NCI-H446 treated with DMSO at 0.1 percent for 48 hours (cell line): Measurements from ENCODE around the gene ACTR8.

Experiments
- DNase-seq: peaks from one replicate; lab custom pipeline; 2025; lab: John Stamatoyannopoulos, UW

ACTR8 gene

DNA sequence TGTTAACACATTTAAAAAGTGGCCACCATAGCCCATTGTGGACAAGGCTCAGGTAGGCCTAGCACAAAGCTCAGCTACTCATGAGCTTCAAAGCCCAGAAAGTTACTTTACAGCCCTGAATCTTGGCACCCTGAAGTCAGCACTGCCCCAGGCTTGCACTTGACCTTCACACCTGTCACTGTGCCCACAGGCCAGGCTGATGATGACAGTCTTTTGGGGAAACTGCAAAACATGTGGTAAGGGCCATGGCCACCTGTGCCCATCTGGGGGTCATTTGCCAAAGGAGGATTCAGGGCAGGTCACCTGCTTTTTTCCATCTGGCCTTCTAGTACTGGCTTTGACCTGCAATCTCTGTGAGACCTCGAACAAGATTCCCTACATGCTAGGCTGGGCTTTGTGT lies 46.7 kb downstream of the ACTR8 start:
- DNase-seq = no peak

GRCh38 chr3:53834429-53835095 lies 47.4 kb downstream of the ACTR8 start:
- DNase-seq = no peak

DNA sequence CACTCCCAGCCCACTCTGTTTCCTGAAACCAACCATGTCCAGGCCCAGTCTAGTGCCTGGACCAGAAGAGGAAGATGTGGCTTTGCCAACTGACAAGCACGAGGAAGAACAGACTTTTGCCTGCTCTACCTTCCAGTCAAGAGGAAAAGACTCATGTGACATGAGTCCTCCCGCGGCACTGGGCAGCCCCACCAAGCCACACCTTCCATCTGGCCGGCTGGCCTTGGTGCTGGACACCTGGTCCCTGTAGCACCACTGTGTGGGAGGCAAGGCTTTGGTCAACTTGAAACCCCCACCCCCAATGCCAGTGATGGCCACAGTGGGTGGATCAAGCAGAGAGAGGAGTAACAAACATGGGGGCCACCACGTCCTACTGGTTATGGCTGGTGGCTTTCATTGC lies 48.3 kb downstream of the ACTR8 start:
- DNase-seq = no peak

GRCh38 chr3:53833053-53833645 lies 48.8 kb downstream of the ACTR8 start:
- DNase-seq = no peak

DNA sequence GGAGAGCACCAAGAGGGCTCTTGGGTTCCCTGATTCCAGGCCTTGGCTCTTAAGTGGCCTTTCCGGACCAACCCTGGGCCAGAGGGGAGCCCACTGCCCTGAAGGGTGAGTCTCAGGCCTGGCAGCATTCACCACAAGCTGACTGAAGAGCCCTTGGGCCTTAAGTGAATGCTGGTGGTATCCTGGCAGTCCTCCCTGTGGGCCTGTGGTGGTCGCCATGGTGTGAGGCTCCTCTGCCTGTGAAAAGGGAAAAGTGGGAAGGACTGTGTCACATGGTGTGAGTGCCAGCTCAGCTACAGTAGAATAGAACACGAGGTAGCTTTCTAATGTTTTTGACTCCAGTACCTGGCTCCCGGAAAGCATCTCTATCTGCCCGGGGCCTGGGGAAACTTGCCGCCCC lies 51.0 kb downstream of the ACTR8 start:
- no peak for DNase-seq

GRCh38 chr3:53829605-53830004 lies 52.3 kb downstream of the ACTR8 start:
- no peak for DNase-seq

DNA sequence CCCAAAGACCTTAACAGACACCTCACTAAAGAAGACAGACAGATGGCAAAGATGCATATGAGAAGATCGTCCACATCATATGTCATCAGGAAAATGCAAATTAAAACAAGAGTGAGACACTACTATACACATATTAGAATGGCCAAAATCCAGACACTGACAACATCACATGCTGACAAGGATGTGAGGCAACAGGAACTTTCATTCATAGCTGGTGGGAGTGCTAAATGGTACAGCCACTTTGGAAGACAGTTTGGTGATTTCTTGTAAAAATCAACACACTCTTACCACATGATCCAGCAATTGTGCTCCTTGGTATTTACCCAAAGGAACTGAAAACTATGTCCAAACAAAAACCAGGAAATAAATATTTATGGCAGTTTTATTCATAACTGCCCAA lies 53.4 kb downstream of the ACTR8 start:
- DNase-seq = no peak

- DNase-seq = no peak
Measured at GRCh38 chr3:53826048-53826447, 55.9 kb downstream of the ACTR8 start.

DNA sequence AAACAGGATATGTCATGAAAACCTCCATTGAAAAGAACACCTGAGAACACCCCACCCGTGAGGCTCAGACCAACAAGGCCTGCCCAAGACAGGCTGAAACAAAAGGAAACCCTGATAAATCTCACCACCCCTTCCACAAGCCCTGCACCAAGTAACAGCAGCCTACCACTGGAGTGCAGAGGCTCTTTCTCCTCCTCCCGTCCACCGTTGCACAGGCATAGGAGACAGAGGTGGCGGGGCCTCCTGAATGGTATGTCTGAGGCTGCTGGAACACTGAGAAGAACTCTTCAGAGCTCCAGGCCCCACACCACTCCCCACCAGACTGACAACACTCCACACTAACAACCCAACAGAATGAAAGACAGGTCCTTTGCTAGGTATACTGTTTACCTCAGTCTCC lies 57.2 kb downstream of the ACTR8 start:
- no peak for DNase-seq

- no peak for DNase-seq
Measured at GRCh38 chr3:53823956-53824657, 57.8 kb downstream of the ACTR8 start.

DNA sequence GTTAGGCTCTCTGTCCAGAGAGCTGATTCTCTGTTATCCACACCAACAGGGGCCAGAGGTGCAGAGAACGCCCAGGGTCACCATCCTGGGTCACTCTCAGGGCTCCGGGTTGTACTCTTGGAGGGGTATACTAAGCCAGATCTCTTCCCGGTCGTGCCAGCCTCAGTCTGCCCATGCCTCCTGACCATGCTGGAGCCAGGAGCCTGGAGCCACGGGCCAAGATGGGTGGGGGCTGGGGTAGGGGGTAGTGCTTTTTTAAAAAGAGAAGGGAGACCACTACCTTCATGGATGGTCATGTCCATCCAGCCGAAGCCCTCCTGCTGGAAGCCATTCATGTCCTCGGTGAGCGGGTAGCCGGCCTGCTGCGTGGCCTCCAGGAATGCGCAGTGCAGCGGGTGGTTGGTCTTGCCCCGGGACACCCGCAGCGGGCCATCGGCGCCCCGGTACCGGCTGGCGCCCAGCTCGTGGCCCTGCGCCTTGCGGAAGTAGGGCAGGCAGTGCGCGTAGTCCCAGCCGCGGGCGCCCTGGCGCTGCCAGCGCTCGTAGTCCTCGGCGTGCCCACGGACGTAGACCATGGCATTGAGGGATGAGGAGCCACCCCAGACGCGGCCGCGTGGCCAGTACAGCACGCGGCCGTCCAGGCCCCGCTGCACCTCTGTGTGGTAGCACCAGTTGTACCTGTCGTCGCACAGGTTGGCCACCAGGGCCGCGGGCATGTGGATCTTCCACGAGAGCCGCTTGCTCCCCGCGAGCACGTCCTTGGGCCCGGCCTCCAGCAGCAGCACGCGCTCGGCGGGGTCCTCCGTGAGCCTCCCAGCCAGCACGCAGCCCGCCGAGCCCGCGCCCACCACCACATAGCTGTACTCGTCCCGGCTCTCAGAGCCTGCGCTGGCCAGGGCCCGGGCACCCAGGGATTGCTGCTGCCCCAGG lies 58.7 kb downstream of the ACTR8 start:
- no peak for DNase-seq

DNA sequence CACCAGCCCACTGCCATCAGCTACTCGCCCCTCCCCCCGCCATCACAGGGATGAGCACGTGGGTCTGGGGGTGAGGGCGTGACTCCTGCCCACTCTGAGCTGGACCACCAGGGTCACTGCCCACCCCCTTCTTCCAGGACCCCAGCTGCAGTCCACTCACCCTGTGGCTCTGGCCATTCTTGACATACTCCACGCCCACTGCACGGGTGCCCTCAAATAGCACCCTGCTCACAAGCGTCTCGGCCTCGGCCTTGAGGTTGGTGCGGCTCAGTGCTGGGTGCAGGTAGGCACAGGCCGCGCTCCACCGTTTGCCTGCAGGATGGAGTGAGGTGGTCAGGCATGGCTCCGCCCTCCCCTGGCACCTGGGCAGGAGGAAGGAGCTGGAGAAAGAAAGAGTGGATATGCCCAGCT lies 59.6 kb downstream of the ACTR8 start:
- no peak for DNase-seq

DNA sequence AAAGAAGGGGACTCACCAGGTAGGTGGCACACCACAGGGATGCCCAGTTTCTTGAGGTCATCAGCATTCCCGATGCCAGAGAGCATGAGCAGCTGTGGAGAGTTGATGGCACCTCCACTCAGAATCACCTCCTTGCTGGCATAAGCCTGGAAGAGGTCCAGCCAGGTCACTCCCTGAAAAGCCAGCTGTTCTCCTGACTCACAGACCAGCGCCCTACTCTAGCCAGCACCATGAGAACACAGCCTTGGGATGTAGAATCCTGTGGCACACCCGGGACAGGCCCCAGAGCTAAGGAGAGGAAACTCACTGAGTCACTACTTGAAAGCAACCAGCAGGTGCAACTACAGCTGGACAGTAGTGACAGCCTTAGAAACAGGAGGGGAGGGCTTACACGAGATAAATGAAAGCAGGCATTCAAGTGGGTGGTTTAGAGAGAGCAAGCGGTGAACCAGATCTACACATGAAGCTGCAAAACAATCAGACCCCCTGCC lies 60.3 kb downstream of the ACTR8 start:
- no peak for DNase-seq

- no peak for DNase-seq
Measured at GRCh38 chr3:53820756-53821580, 61.0 kb downstream of the ACTR8 start.

DNA sequence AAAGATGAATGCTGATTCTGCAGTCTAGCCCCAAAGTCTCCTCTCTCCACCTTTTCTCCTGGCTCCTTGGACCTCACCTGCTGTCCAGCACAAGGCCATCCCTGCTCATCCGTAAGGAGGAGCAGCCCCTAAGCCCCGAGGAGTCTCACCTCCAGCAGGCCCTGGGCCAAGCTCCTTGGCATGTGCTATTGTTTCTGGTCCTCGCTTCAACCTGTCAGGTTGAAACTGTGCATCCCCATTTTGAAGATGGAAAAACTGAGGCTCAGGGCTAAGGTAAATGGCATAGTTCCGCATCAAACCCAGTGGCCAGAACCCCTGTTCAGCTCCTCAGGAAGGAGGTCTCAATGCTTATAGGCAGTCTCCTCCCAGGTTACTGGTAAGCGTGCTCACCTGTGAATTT lies 61.9 kb downstream of the ACTR8 start:
- no peak for DNase-seq

- no peak for DNase-seq
Measured at GRCh38 chr3:53819163-53819868, 62.6 kb downstream of the ACTR8 start.

DNA sequence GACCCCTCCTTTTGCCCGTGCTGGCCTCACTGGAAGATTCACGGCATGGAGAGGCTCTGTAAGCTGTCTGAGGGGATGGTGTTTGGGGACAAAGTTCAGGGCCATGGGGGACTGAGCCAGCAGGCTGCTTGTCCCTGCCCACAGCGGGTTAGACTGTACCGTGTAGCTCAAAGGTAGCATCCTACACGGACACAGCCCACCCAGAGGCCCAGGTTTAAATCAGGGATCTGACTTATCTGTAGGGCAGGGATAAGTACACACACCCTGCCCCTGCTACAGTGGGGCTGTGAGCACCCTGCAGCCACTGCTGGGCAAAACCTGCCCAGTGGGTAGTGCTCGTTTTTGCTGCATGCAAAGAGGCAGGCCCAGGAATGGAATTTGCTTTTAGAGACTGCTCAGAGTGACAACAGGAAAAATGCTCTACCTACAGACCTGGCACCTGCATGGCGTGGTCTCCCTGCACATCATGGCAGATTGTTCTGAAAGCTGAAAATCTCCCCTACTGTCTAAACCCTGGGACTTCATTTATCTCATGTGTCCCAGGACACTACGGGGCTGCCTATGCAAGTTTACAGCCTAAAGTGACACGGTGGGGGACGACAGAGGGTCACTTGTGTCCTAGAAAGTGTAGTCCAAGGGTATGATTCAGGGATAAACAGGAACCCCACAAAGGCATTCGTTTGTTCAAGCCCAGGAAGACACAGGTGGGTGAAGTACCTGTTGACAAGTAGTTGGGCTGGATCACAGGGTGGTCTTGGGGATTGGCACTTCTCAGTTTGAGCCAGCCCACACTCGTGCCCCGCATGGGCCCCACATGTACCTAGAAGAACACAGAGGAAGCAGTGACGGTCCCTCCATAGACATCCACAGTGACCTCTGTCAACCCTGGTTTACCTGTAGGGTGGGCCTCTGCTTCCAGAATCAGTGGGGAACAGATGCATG lies 63.5 kb downstream of the ACTR8 start:
- no peak for DNase-seq

DNA sequence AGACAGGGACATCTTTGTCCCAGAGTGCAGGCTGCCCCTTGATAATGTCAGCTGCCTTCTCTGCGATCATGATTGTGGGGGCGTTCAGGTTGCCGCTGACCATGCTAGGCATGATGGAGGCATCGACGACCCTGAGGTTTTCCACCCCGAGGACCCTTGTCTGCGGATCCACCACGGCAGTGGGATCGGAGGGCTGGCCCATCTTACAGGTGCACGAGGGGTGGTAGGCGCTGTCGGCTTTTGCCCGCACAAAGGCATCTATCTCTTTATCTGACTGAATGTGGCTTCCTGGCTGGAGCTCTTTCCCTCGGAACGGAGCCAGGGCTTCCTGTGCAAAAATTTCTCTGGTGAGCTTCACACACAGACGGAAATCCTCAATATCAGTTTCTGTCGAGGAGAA lies 64.1 kb downstream of the ACTR8 start:
- no peak for DNase-seq

DNA sequence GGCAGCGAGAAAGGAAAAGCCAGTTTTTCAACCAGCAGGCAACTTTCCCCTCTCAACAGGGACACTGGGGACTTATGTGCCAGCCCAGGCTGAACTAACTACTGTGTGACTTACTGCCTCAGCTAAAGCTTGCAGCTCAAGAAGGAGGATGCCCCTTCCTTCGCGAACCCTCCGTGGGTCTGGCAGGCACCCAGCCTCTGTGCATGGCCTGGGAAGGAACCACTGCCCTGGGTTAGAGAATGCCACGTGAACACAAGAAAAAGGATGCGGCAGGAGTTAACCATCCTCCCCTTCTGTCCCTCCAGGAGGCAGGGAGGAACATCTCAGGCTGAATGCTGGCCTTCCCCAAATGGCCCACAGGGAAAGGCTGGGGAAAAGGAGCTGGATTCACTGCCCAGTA lies 64.7 kb downstream of the ACTR8 start:
- DNase-seq = no peak
